Measurements from ENCODE around the gene PTPRH.

- TF ChIP-seq MYNN (IDR thresholded peaks at IDR 0.05), result no peak
- no peak for TF ChIP-seq MYNN (CRISPR knock-in tag; IDR thresholded peaks at IDR 0.05)
- no peak for TF ChIP-seq HNRNPL (IDR thresholded peaks at IDR 0.05; ENCODE audit: low read depth, low read length)
- no peak for TF ChIP-seq RCOR1 (IDR thresholded peaks at IDR 0.05; ENCODE audit: borderline replicate concordance in 1 of 2, low read depth in 2 of 2, low read length in 2 of 2)
- TF ChIP-seq EZH2 (IDR thresholded peaks at IDR 0.05; ENCODE audit: borderline replicate concordance, low read depth, low read length), result no peak
- TF ChIP-seq, protein P1, sequence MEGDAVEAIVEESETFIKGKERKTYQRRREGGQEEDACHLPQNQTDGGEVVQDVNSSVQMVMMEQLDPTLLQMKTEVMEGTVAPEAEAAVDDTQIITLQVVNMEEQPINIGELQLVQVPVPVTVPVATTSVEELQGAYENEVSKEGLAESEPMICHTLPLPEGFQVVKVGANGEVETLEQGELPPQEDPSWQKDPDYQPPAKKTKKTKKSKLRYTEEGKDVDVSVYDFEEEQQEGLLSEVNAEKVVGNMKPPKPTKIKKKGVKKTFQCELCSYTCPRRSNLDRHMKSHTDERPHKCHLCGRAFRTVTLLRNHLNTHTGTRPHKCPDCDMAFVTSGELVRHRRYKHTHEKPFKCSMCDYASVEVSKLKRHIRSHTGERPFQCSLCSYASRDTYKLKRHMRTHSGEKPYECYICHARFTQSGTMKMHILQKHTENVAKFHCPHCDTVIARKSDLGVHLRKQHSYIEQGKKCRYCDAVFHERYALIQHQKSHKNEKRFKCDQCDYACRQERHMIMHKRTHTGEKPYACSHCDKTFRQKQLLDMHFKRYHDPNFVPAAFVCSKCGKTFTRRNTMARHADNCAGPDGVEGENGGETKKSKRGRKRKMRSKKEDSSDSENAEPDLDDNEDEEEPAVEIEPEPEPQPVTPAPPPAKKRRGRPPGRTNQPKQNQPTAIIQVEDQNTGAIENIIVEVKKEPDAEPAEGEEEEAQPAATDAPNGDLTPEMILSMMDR (IDR thresholded peaks at IDR 0.05 in 2 of 3, conservative IDR thresholded peaks at IDR 0.05 in 1 of 3; ENCODE audit: insufficient read depth in 2 of 3, low read depth in 1 of 3, low read length in 3 of 3), result no peak
- no peak for TF ChIP-seq SOX6 (IDR thresholded peaks at IDR 0.05)
- TF ChIP-seq MAFF (IDR thresholded peaks at IDR 0.05; ENCODE audit: low read length), result no peak
These were observed 36.6 kb downstream of the PTPRH start for GRCh38 chr19:55172741-55173140.

All from K562 (cell line).